HT-29 (cell line): Measurements from ENCODE around the gene NRDE2. TPM values are rescaled to one million over a fixed set of nuclear protein-coding genes. Genes with fewer than 3 reads are reported as not detected.

ENCODE experiments used
- DNase-seq: peaks from one replicate; pipeline ENCODE4 v3.0.0-alpha.2; 2015; ENCODE audit warnings: low spot score
- total RNA-seq: library from RNA; depleted of rRNA; stranded (reverse); fragments of >200 nt; shearing (Covaris generic); gene quantifications from 2 replicates; pipeline ENCODE4 v1.2.3, GENCODE V29; 2014

Gene NRDE2
- total RNA-seq, 1 experiment from 2014 or later, result 7.0 TPM

- no peak for DNase-seq
Observed at GRCh38 chr14:90296641-90297040, 35.1 kb downstream of the NRDE2 start.

DNA sequence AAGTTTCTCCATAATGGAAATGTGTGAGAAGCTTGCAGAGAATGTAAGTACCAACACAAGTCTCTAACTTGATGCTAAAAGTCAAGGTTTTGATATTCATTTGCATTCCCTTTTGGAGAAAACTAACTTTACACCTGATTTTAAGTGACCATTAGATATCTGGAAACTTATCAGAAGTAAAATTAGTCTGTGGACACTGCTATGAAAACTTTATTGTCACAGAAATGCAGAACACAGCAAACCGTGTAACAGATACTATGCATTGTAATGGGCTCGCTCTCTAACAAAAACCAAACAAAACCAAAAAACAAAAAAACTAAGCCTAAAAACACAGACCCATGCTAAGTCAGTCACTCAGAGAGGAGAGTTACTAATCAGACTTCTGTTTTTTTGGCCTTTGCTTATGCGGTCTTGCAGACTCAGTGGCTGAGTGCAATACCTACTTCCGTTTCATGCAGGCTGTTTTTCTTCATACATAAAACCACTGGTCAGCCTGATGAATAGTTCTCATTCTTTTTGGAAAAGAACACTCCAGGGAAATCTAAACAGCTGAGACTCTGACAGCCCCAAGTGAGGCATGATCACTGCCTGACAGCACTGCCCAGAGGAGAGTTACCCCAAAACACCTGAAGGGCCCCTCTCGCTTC, 35.7 kb downstream of the NRDE2 start:
- DNase-seq, result no peak

GRCh38 chr14:90294872-90295271, 36.9 kb downstream of the NRDE2 start:
- DNase-seq, result no peak

GRCh38 chr14:90293766-90294730, 37.7 kb downstream of the NRDE2 start:
- no peak for DNase-seq

GRCh38 chr14:90291699-90292098, 40.0 kb downstream of the NRDE2 start:
- no peak for DNase-seq

DNA sequence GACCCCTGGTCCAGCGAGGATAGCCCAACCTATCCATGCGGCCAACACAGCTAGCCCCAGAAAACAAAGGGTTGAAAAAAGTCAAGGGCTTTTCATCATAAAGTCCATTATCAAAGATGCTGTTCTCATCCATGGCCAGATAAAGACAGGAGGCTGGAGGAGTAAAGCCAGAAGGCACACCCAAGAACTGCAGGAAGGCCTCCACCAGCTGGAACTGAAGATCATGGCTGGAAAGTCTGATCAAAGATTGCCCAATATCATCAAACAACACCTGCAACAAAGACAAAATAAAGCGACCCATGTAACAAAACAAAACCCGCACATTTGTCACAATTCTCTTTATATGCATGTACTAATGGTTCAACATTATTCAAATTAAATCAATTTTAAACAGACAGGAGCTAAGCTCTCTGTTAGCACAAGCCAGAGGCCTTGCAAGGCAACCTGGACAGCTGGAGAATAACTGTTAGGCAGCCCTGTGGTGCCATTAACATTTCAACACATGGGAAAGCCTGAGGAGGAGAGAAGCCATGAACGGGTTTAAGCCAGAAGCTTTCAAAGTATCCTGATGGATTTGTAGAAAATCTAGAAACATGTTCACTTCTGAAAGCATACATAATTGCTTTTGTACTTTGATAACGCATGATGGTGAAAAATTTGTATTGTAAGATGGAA, 41.3 kb downstream of the NRDE2 start:
- DNase-seq, result no peak

GRCh38 chr14:90288651-90289355, 42.9 kb downstream of the NRDE2 start:
- DNase-seq, result no peak

GRCh38 chr14:90287791-90288190, 44.0 kb downstream of the NRDE2 start:
- no peak for DNase-seq

DNA sequence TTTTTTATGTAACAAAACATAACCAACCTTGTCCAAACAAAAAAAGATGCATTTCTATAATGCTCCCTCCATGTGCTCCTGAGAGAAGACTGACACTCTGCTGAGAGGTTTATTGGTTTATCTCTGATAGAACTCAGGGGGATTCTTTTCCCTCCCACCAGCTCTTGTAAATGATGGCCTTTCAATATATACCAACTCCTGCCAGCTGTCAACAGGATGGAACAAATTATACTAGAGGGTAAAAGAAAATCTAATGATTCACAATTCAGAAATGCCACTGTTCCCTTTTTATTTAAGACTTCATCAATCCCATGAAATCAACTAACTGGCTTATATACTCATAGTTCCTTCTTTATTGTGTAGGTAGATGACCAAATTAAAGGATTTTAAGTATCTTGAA, 50.0 kb downstream of the NRDE2 start:
- DNase-seq, result no peak

GRCh38 chr14:90281261-90281660, 50.5 kb downstream of the NRDE2 start:
- no peak for DNase-seq

GRCh38 chr14:90280096-90280495, 51.6 kb downstream of the NRDE2 start:
- no peak for DNase-seq

DNA sequence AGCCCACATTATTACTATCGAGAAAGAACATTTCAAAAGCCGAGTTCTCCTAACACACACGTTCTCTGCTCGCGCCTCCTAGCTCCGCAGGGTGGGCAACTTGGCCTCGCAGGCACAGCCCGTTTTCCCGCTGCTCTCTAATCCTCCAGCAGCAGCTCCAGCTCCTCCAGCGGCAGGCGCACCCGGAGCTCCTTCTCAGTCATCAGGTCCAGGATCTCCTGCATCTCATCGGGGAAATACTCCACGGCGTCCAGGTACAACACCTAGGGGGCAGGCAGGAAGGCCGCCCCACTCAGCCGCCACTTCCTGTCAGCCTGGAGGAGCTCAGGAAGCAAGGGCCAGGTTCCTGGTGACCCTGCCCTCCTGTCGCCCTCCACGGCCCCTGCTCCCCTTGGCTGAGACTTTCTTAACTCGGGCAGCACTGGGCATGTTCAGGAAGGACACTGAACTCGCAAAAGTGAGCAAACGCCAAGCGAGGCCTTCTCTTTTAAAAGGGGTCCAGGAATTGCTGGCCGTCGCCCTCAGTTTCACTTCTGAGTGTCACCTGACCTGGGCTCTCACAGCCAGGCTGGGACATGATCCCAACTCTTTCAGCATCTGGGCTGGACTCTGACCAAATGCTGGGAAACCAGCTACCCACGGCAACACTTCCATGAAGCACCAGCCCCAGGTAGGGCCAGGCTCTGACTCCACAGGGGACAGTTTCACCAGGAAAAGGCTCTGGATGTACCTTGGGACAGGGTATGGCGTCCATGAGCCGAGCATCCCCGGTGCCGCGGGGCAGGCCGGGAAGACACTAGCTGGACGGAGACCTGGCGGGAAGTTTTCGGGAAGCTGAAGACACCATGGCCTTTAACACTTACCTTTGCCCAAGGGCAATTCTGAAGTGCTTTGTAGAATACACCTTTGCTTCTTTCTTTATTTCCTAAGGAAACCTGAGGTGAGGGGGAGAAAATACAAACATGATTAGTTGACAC, 53.3 kb downstream of the NRDE2 start:
- no peak for DNase-seq

GRCh38 chr14:90277581-90278198, 54.1 kb downstream of the NRDE2 start:
- no peak for DNase-seq

DNA sequence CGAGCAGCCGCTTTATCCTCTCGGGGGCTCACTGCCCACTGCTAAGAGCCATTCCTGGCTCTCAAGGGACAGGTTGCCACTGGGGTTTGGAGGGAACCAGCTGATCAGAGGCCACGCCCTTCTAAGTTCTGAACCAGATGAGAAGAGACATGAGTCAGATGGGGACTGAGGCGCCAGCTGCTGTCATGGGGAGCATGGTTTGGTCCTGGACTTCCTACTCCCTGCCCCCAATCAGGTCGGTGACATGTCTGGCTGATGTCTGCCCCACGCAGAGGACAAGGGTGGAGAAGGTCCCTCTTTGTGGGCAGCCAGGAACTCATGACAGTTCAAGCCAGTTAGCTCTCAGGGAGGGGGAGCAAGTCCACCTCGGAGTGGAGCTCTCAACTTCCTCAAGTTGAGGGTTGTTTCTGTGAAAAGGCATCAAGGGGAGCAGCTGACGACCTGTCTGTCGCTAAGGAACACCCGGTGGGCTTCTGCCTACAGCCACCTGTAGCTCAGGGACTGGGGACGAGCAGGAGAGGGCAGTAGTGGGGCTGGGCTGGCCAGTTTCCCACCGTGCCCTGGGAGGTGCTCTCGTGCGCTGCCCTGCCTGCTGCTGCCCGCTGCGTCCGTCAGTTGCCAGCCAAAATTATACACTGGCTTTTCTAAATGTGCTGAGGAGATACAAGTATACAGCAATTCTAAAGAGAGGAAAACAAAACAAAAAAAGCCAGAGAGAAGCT, 54.9 kb downstream of the NRDE2 start:
- DNase-seq, result no peak

- DNase-seq, result no peak
Observed at GRCh38 chr14:90275820-90276219, 55.9 kb downstream of the NRDE2 start.

- no peak for DNase-seq
Observed at GRCh38 chr14:90275458-90275814, 56.3 kb downstream of the NRDE2 start.

- no peak for DNase-seq
Observed at GRCh38 chr14:90274808-90275457, 56.8 kb downstream of the NRDE2 start.

DNA sequence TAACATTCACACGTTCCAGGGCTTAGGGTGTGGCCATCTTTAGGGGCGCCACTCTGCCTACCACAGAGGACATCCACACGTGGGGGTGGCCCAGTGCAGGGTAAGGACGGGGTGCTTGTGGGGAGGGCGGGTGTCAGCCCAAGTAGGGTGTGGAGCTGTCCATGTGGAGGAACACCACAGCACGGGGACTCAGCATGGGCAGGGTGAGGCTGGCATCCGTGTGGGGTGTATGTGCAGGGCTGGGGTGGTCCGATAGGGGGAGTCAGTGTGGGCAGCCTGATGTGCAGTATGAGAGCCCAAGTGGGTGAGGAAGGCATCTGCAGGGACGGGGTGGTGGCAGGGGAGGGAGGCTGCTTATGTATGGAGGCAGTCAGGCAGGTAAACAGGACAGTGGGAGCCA, 57.7 kb downstream of the NRDE2 start:
- no peak for DNase-seq

DNA sequence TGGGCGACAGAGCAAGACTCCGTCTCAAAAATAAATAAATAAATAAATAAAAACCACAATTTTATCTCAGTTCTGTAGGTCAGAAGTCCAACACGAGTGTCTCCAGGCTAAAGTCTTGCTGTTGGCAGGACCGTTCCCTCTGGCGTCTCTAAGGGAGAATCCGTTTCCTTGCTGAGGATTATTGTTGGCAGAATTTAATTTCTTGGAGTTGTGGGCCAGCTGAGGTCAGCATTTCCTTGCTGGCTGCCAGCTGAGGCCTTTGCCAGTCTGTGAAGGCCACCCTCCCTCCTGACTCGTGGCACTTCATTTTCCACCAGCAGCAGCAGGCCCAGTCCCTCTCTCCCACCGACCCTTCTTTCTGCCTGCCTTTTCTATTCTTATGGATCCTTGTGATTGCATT, 58.2 kb downstream of the NRDE2 start:
- DNase-seq, result no peak
